Stimulated activated CD4-positive, alpha-beta T cell treated with anti-CD3 and anti-CD28 coated beads, Interleukin-1b, Interleukin-23, amount 100 ng/mL, for 1 hour (primary cell): ENCODE measurements around the gene RASGRF1.

Experiments
- DNase-seq, 2 donors: peaks; one replicate each; pipeline ENCODE4 v3.0.0-alpha.2; 2020; ENCODE audit warnings: low read depth in 2 of 2

Gene RASGRF1

GRCh38 chr15:79066391-79067071, 24.0 kb downstream of the RASGRF1 start:
- DNase-seq, result no peak

DNA sequence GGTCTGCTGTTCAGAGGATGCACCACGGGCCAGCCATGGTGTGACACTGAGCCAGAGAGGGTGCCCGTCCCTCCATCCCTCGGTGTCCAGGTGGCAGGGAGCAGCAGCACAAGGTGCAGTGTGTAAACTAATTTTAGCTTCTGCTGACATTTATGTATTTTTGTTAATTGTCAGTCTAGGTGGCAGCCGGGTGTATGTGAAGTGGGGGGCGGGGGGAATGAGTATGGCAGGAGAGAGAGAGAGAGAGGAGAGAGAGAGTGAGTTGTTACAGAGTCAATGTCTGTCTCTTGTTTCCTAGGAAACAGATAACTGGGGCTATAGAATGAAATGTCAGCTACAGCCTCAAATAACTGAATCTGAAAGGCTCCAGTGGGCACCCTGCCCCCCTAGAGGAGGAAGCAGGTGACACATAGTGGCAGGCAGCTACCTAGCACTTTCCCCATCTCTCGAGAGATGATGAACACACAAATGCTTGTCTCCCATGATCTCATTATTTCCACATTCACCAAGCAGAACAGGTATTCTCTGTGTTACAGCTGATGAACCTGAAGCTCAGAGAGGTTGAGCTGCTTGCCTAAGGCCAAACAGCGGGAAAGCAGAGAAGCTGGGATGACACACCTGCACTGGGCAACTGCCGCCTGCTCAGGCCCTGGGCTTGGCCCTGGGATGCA, 24.7 kb downstream of the RASGRF1 start:
- DNase-seq, result no peak

GRCh38 chr15:79065361-79065705, 25.2 kb downstream of the RASGRF1 start:
- DNase-seq, result no peak

DNA sequence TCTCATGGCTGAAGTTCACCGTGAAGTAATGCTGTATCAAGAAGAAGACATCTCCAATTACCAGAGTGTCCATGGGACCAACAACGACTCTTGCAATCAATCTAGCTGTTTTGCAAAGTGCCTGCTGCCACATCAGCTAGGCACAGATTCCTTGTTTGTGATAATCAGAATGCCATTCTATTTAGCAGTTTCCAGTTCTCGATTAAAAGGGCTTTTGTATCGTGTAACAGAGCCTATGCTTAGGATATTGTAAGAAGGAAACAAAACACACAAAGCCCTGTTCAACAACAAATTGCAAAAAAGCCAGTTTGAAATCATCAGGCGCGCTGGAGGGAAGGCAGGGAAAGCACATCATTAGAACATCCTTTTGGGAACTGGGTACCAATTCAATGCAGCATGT, 26.1 kb downstream of the RASGRF1 start:
- DNase-seq, result no peak

DNA sequence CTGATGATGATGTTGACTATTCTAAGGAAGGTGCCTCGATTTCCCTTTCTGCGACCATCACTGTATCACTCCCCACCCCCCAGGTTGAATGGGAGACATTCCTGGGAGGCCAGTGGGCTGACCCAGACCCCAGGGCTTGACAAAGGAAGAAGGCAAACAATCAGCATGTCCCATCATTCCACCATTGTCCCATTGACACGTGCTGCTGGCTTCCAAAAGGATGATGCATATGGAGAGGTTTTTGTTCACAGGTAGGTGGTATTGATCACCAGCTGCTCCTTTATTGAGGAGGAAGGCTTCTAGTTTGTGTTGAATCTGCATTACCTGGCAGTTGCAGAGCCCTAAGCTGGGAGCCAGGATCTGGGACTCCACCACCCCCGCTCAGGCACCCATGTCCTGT, 30.4 kb downstream of the RASGRF1 start:
- no peak for DNase-seq

GRCh38 chr15:79059081-79059572, 31.5 kb downstream of the RASGRF1 start:
- DNase-seq, result no peak

DNA sequence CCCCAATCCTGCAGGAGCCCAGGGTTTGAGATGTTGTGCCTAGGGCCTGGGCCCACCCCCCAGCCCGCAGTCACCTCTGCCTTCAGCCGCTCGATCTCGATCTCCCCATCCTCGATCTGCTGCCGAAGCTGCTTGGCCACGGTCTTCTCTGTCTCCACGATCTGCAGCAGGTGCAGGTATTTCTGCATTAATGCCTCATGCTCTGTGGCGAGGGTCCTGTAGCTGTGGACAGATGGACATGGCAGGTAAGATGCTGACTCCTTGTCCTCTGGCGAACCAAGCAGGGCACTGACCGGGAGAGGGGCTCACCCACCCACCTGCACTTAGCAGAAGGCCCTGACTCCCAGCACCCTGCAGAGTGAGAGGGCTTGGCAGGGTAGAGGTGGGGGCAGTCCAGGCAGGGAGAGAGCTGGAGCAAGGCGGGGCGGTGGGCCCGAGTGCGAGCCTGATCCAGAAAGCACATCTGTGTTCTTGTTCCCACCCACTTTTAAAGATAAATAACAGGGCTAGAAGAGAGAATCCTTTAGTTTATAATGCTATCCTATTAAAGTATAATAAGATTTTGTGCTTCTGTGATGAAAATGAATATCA, 32.2 kb downstream of the RASGRF1 start:
- DNase-seq, result no peak

GRCh38 chr15:79057050-79057449, 33.5 kb downstream of the RASGRF1 start:
- DNase-seq, result no peak

DNA sequence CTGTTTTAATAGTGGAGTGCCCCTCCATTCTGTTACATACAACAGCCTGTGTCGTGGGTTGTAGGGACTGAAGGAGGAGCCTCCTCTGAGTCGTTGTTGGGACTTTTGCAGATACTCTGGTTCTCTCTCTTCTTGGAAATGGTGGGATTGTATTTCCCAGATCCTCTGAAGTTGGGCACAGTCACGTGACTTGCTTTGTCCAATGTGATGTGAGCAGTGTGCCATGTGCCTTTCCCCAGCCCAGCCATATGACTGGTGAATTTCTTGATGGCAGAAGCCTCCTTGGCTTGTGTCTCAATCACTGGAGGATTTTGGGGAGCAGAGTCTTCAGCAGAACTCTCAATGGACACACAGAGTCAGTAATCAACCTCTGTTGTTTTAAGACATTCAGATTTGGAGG, 36.2 kb downstream of the RASGRF1 start:
- no peak for DNase-seq

GRCh38 chr15:79053894-79054293, 36.7 kb downstream of the RASGRF1 start:
- DNase-seq, result no peak

GRCh38 chr15:79051941-79052731, 38.4 kb downstream of the RASGRF1 start:
- DNase-seq, result no peak

DNA sequence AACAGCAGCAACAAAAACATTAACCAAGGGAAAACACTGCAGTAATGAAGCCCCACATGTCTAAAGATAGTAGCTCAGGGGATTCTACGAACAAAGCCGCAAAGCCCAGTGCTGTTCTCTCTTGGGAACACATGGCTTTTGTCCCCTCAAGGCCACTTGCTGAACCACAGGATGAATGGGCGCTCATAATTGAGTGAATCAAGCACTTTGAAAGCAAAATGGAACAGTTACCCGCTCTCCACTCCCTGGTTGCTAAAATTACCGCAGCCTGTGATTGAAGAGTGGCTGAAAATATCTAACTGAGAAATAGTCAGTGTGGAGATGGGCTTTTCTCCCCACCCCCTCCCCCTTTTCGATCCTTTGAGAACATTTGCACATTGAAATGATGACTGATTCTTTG, 39.6 kb downstream of the RASGRF1 start:
- no peak for DNase-seq

GRCh38 chr15:79050341-79050740, 40.2 kb downstream of the RASGRF1 start:
- no peak for DNase-seq

DNA sequence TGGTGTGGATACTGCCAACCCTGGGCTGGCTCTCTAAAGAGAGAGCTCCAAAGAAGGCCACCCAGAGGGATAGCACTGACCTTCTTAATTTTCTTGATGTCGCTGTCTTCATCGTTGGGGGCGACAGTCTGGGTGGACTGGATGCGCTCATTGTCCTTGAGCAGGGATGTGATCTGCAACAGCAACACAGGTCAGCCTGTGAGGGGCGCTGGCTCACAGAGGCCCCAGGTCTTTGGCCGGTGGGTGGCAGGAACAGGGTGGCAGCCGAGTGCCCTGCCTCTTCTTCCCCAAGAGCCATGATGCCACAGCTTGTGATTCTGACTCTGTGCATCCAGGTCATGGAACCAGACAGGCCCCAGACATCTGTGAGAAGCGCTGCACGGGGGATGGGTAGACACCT, 41.2 kb downstream of the RASGRF1 start:
- no peak for DNase-seq

DNA sequence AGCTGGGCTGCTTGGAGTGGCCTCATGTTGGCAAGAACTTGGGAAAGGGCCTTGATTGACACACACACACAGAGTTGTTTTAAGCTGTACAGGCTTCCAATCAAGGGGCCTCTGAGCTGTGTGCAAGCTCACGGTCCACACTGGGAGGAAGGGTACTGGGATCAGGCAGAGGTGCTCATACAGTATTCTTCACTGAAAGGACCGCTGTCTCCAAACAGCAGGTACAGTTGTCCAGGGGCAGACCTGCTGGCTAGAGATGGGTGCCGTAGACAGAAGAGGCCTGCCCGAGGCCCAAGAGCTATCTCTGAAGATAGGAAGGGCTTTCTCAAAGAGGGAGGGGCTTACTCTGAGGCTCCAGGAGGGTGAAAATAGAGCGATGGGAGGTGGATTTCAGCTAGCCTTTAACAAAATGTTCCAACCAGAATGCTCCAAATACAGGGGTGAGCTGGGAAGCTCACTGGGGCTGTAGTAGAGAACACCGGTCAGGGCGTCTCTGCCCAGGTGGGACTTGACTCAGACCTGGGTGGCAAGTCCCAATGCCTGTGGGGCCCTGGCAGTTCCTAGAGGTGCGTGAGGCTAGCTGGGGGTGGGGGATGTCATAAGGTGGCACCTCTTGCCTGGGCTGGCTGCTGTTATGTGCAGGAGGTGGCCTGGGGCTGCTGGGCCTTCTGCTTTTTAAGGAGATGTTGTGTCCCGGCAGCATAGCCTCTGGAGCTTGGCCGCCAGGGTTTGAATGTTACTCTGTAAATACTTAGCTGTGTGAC, 42.7 kb downstream of the RASGRF1 start:
- DNase-seq, result no peak

GRCh38 chr15:79046691-79047404, 43.7 kb downstream of the RASGRF1 start:
- no peak for DNase-seq

- DNase-seq, result no peak
Measured at GRCh38 chr15:79045041-79045440, 45.5 kb downstream of the RASGRF1 start.

- no peak for DNase-seq
Measured at GRCh38 chr15:79042213-79042928, 48.2 kb downstream of the RASGRF1 start.

GRCh38 chr15:79041601-79042168, 48.9 kb downstream of the RASGRF1 start:
- no peak for DNase-seq

- no peak for DNase-seq
Measured at GRCh38 chr15:79037848-79038247, 52.7 kb downstream of the RASGRF1 start.
